ENCODE results near the gene NFIA. TPM values are rescaled to one million over a fixed set of nuclear protein-coding genes. Genes with fewer than 3 reads are reported as not detected.

Gene NFIA
- total and polyA plus RNA-seq, 10 of the 15 experiments (the other 5 are each of a cell fraction or from before 2014, with no cell fraction given) = 0.10 to 0.16 TPM; not detected in 8

DNA sequence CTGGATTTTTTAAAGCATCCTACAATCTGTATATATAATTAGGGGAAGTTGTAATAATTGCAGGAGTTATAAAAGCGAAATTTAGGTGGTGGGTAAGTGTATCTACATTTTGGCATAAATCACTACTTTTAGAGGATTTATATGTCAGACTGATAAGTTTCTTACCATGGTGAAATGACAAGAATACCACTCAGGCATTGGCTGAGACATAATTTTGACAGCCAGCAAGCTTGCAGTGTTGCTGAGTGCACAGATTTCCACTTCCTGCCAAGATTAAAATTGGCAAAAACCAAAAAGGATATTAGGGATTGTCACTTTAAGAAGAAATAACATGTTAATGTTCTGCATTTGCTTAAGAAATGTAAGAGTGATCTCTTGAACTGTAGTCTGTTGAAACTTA lies 28.2 kb downstream of the NFIA start:
- DNase-seq (ENCODE audit: low read depth, low spot score) = no peak
- no peak for FAIRE-seq
- BruUV-seq (replicated peaks) = no TSS peak
- H3K9ac ChIP-seq (ENCODE audit: control insufficient read depth, insufficient read depth, low read length) = no peak overlapping the region
- H3K9me3 ChIP-seq (replicated peaks; ENCODE audit: control insufficient read depth, insufficient read depth, low read length) = no peaks in the 10 kb centered on the region
- H3K4me3 ChIP-seq = no peak overlapping the region
- intact Hi-C loops (cut with micrococcal nuclease; ENCODE audit: unreplicated experiment) = no loop called here
- no peak overlapping the region for H2AFZ ChIP-seq (ENCODE audit: control insufficient read depth, low read depth, low read length)
- ATAC-seq = no peak
- no peak overlapping the region for H3K4me2 ChIP-seq (ENCODE audit: control insufficient read depth, insufficient read depth)
- no peaks in the 10 kb centered on the region for H3K27me3 ChIP-seq (replicated peaks in 1 of 2; ENCODE audit: control insufficient read depth in 2 of 2, insufficient read depth in 2 of 2, low read length in 1 of 2)
- ChIA-PET CTCF (no interaction called here), SMC1A (ENCODE audit: uncharacterized antibody, unreplicated experiment) (interaction anchor here (0.8 to 1.8 kb wide), 3 partner anchors 8 to 13 kb away, joined by 3 to 5 read pairs (median 4); no protein-coding TSS in a partner anchor), RAD21 (ENCODE audit: unreplicated experiment) (no interaction called here), POLR2A (no interaction called here)
- no peaks in the 10 kb centered on the region; the same call in 1 of the 2 replicates for H4K20me1 ChIP-seq (ENCODE audit: control insufficient read depth, insufficient read depth)
- WGBS (ENCODE audit: insufficient coverage, insufficient replicate concordance, low lambda C conversion rate, missing lambda C conversion rate) = 0% methylated on average over 1 of the region's 1 CpG
- no peak overlapping the region for H3K27ac ChIP-seq (ENCODE audit: control insufficient read depth, insufficient read depth)
- H3K4me1 ChIP-seq (ENCODE audit: control insufficient read depth, insufficient read depth, low read length) = no peaks in the 10 kb centered on the region
- in situ Hi-C loops (cut with MboI) = no loop called here
- H3K36me3 ChIP-seq (ENCODE audit: control insufficient read depth in 2 of 2, insufficient read depth in 2 of 2, low read length in 1 of 2) = no peaks in the 10 kb centered on the region
- TF ChIP-seq FOXK2 (IDR thresholded peaks at IDR 0.05) = no peak
- TF ChIP-seq, protein P1, sequence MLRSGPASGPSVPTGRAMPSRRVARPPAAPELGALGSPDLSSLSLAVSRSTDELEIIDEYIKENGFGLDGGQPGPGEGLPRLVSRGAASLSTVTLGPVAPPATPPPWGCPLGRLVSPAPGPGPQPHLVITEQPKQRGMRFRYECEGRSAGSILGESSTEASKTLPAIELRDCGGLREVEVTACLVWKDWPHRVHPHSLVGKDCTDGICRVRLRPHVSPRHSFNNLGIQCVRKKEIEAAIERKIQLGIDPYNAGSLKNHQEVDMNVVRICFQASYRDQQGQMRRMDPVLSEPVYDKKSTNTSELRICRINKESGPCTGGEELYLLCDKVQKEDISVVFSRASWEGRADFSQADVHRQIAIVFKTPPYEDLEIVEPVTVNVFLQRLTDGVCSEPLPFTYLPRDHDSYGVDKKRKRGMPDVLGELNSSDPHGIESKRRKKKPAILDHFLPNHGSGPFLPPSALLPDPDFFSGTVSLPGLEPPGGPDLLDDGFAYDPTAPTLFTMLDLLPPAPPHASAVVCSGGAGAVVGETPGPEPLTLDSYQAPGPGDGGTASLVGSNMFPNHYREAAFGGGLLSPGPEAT (IDR thresholded peaks at IDR 0.05; ENCODE audit: low read depth) = no peak
- H3K79me2 ChIP-seq (ENCODE audit: control insufficient read depth, insufficient read depth, low read length) = no peaks in the 10 kb centered on the region

DNA sequence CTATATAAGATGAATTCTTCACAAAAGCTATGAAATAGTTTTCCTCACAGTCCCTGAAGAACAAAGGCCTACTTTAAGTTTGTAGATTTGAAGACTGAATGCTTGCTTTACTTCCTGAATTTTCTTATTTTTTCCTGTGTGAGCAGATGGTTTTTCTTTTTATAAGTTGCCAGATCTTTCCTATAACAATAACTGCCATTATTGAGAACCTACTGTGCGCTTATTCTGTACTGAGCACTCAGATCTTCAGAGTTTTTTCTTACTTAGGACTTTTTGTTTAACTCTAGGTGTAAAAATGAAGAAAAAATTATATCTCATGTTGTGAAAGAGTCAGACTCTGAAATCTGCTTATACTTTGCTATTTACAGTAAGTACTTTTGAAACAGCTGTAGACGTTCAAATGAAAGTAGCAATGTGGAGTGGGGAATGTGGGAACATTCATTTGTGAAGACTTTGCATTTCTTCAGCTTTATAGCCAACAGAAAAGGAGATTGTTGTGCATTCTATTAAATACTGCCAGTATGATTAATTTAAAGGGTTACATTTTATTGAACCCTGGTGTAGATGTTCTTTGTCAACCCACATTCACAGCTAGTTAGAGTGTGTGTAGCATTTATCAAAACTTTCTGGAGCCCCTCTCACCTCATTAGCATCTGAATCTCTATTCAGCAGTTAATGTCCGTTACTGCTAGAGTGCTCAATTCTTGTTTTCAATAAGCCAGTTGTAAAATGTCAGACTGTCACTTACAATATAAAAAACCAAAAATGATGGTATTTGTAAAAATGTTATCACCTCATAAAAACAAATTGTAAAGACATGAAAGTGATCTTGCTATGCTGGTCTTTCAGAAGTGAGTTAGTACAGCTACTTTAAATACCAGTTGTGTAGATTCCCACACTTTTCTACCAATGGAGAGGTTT lies 29.0 kb downstream of the NFIA start:
- ChIA-PET CTCF (no interaction called here), RAD21 (ENCODE audit: unreplicated experiment) (no interaction called here), POLR2A (no interaction called here), SMC1A (ENCODE audit: uncharacterized antibody, unreplicated experiment) (interaction anchor here (0.8 to 1.8 kb wide), 4 partner anchors 9 to 199 kb away, joined by 3 to 5 read pairs (median 4); no protein-coding TSS in a partner anchor)
- Histone ChIP-seq H3K27me3 (replicated peaks in 1 of 2; ENCODE audit: control insufficient read depth in 2 of 2, insufficient read depth in 2 of 2, low read length in 1 of 2) (no peaks in the 10 kb centered on the region), H3K4me2 (ENCODE audit: control insufficient read depth, insufficient read depth) (no peak overlapping the region), H3K9ac (ENCODE audit: control insufficient read depth, insufficient read depth, low read length) (no peak overlapping the region), H3K4me1 (ENCODE audit: control insufficient read depth, insufficient read depth, low read length) (no peaks in the 10 kb centered on the region), H3K27ac (ENCODE audit: control insufficient read depth, insufficient read depth) (no peak overlapping the region), H3K36me3 (ENCODE audit: control insufficient read depth in 2 of 2, insufficient read depth in 2 of 2, low read length in 1 of 2) (no peaks in the 10 kb centered on the region), H3K9me3 (replicated peaks; ENCODE audit: control insufficient read depth, insufficient read depth, low read length) (no peaks in the 10 kb centered on the region), H3K4me3 (no peak overlapping the region), H4K20me1 (ENCODE audit: control insufficient read depth, insufficient read depth) (no peaks in the 10 kb centered on the region; the same call in 1 of the 2 replicates), H2AFZ (ENCODE audit: control insufficient read depth, low read depth, low read length) (no peak overlapping the region), H3K79me2 (ENCODE audit: control insufficient read depth, insufficient read depth, low read length) (no peaks in the 10 kb centered on the region)
- ATAC-seq (no peak), DNase-seq (ENCODE audit: low read depth, low spot score) (no peak), FAIRE-seq (no peak)
- in situ Hi-C loops (cut with MboI) = no loop called here
- intact Hi-C loops (cut with micrococcal nuclease; ENCODE audit: unreplicated experiment) = no loop called here
- 27% methylated on average over 3 of the region's 3 CpGs for WGBS (ENCODE audit: insufficient coverage, insufficient replicate concordance, low lambda C conversion rate, missing lambda C conversion rate)
- TF ChIP-seq HDAC6 (IDR thresholded peaks at IDR 0.05; ENCODE audit: unreplicated experiment) = no peak
- no TSS peak for BruUV-seq (replicated peaks)

All from GM12878 (cell line).